Mammary epithelial cell (primary cell): ENCODE data around the gene CD8B2.

Source experiments
- EZH2 ChIP-seq: IDR thresholded peaks from 2 replicates; pipeline ENCODE4 v1.6.1; 2012; ENCODE audit warnings: low read length, inconsistent platforms, borderline replicate concordance
- TF ChIP-seq, protein P1 (sequence below), 2 donors: IDR thresholded peaks in 1 of 2; conservative IDR thresholded peaks in 1 of 2; 2 replicates each; pipeline ENCODE4 v1.5.1; 2011 to 2012; ENCODE audit warnings: inconsistent platforms in 2 of 2, low read length in 2 of 2, mild to moderate bottlenecking in 2 of 2, control low read depth in 1 of 2, low read depth in 1 of 2; ENCODE audit not compliant: insufficient read depth in 1 of 2; ENCODE audit errors: extremely low read depth in 1 of 2

DNA sequence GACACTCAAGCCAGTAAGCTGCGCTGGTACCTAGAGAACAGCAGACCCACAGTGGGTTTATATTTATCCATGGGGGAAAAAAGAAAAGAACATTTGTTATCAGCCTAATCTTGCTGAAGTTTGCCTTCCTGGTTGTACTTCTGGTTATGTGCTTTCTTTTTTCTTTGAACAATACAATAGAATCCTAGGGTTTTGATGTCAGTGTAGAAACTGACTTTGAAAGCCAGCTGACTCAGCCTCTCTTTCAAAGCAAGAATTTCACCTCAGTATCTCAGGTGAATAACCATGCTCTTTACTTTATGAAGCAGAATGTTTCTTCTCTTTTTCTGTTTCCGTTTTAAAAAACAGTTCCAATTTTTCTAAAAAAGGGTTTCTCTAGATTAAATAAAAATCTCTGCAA is 78.4 kb downstream of the CD8B2 start:
- TF ChIP-seq, protein P1, sequence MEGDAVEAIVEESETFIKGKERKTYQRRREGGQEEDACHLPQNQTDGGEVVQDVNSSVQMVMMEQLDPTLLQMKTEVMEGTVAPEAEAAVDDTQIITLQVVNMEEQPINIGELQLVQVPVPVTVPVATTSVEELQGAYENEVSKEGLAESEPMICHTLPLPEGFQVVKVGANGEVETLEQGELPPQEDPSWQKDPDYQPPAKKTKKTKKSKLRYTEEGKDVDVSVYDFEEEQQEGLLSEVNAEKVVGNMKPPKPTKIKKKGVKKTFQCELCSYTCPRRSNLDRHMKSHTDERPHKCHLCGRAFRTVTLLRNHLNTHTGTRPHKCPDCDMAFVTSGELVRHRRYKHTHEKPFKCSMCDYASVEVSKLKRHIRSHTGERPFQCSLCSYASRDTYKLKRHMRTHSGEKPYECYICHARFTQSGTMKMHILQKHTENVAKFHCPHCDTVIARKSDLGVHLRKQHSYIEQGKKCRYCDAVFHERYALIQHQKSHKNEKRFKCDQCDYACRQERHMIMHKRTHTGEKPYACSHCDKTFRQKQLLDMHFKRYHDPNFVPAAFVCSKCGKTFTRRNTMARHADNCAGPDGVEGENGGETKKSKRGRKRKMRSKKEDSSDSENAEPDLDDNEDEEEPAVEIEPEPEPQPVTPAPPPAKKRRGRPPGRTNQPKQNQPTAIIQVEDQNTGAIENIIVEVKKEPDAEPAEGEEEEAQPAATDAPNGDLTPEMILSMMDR (conservative IDR thresholded peaks at IDR 0.05 in 1 of 2, IDR thresholded peaks at IDR 0.05 in 1 of 2; ENCODE audit: extremely low read depth in 1 of 2, insufficient read depth in 1 of 2, low read depth in 1 of 2, low read length in 2 of 2): no peak
- no peak for TF ChIP-seq EZH2
